HG03469 (cell line): ENCODE measurements around the gene NEK10.

Experiments
- ATAC-seq: cut with Tn5 transposase; IDR thresholded peaks from one replicate; pipeline ENCODE4 v1.9.1; 2021; ENCODE audit warnings: mild to moderate bottlenecking, moderate library complexity, moderate number of reproducible peaks; ENCODE audit not compliant: unreplicated experiment

Gene NEK10

DNA sequence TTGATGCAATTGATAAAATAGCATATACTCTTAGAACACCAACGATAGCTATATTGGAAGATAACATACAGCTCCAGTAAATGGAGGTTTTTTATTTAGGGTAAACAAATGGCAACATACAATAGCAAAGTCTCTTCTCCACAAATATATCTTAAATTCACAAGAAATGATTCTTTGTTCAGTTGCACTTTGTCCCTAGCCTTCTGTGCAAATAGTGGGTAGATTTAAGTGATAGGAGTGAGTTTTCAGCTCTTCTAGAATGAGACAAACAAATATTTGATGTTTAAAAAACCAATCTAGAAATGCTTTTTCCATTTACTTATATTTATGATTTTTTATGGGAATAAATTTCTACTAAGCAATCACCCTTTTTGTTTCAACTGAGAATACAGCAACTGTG is 253.8 kb downstream of the NEK10 start:
- ATAC-seq, result no peak

DNA sequence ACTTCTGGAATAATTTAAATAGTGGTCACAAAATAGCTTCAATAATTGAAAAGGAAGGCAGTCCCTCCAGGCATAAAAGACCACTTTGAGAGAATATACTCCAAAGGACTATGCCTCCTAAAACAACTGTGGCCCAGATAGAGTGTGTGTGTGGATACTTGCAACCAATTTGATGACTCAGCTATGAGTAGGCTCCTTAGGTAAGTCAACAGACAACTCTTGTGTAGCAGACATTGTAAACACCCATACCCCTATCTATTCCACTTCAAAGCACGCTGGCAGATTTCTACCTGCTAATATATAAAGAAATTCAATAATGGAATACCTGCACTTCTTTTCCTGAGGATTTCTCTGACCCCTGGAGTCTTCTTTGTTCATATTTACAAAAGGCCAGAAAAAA is 254.5 kb downstream of the NEK10 start:
- ATAC-seq, result no peak

DNA sequence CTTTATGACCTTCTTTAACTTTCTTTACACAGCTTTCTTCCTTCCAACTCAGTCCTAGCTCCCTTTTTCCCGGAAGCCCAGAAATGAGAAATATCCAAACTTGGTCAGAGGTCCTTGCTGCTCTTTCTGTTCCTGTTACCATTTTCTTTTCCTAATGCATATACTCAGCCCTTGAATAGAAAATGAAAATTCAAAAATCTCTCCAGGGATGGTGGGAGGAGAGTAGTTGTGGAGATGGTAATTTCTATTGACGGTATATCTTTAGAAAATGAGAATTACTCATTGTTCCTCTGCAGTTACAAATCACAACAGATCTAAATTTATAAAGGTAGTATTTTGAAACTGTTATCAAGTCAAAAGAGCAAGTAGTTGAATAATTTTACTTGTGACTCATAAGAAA is 255.1 kb downstream of the NEK10 start:
- ATAC-seq, result no peak

DNA sequence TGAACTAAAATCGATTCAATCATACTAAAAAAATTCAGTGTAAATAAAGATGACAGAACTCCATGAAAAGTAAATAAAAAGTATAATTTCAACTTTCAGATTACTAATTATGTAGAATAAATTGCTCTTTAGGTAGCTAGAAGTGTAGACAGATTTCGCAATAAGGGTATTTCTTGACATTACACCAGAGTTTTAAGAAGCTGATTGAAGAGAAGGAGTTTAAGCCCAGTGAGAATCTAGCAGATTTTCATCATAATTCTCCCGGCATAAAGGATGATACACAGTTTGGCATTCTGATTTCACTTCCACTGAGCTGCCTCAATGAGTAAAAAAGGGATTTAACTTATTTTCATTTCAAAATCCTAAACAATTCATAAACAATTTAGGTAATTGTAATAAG is 259.2 kb downstream of the NEK10 start:
- no peak for ATAC-seq

DNA sequence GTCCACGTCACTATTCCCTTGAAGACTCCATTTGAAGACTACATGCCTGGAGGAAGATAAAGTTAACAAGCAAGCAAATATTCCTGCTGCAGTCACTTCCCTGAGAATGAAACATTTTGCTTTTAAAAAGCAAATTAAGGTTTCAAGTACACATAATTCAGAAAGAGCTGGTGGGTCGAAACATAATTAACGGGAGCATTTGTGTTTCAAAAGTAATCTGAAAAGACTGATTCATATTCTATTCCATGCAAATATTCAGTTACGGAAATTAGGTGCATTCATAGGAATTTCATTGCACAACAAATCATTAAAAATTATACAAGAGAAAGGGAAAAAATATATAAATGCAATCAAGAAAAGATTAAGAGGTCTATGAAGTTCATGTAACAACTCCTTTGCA is 260.9 kb downstream of the NEK10 start:
- ATAC-seq, result no peak

DNA sequence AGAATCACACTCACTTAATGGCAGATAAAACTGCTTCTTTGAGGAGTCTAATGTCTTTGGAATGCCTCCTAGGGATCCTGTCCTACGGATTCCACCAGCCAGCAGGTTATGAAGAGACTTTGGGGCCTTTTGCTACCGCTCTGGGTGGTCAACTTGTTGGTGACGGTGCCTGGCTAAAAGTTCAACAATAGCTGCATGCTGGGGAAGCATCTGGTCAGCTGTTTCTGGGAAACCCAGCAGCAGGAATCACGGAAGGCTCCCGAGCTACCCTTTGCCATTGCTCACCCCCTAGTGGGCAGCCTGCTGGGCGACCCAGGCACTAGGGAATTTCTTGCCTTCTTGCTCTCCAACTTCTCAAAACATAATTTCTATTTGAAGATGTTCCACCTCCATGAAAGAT is 263.3 kb downstream of the NEK10 start:
- ATAC-seq, result no peak

DNA sequence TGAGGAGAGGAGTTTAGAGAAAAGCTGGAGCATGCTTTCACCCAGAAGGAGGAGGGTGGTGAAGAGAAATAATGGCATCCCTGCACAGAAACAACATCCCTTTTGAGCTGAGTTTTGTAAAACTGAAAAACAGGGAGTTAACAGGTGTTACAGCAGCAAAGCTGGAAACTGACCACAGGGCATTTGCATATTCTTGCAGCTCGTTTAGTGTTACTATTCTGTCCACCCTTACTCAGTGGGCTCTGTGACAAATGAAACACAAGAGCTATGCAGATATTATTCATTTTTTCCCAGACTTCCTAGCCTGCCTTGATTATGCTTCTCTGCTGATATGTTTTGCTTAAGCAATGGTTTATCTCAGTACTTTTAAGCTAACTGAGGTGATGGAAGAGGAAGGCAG is 272.0 kb downstream of the NEK10 start:
- ATAC-seq, result no peak

DNA sequence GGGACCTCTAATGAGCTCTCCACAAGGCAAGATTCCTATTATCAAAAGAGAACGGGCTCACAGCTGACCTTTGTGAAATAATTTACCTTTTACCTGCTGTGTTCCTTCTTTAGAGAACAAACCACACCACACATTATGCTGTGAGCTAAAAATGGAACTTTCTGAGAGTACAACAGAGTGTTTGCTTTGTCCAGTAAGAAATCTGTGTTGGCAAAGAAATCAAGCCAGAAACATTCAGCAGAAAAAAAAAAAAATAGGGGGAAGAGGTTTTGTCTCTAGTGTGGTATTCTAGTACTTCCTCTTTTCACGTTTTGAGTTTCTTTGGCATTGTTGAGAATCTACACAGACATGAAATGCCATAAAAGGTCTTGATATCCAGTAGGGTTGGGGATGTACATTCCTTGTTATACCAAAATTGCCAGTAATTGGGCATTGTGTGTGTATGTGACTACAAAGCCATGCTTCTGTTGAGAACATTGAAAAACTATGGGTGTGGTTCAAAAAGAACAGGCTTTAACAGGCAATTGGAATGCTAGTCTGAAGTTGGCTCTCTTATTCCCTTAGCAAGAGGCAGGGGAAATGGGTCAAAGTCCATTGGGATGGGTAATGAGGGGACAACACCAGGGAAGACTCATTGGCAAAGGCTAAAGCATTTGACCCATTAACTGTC is 273.5 kb downstream of the NEK10 start:
- peak; percentile 58 for ATAC-seq

DNA sequence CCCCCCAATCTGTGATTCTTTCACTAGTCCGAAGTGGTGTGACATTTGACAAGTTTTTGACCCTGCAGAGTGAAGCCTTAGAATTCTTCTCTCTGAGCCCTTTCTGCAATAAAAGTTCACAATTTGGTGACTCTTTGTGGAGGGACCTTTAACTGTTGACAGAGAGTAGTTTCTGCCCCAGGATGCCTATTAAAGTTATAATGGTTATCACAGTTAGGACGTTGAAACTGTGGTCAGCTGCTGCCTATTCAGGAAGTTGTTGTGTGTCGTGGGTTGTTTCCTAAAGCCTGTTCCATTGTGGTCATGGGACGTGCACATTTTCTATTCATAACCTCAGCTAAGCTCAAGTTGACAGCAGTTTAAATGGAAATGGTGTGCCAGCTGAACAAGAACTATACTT is 274.5 kb downstream of the NEK10 start:
- ATAC-seq, result no peak

DNA sequence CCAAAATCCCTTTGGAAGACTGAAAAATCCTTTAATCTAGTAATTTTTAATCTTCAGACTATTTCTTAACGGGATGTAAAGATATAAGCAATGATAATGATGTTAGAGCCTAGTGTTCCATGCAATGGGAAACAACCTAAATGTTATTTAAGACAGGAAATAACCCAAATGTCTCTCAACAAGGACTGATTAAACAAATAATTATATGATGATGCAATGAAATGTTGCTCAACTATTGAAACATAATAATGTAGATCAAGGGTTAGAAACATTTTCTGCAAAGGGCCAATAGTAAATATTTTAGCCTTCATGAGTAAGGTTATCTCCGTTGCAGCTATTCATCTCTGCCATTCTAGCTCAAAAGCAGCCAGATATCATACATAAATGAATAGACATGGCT is 275.4 kb downstream of the NEK10 start:
- ATAC-seq, result no peak

DNA sequence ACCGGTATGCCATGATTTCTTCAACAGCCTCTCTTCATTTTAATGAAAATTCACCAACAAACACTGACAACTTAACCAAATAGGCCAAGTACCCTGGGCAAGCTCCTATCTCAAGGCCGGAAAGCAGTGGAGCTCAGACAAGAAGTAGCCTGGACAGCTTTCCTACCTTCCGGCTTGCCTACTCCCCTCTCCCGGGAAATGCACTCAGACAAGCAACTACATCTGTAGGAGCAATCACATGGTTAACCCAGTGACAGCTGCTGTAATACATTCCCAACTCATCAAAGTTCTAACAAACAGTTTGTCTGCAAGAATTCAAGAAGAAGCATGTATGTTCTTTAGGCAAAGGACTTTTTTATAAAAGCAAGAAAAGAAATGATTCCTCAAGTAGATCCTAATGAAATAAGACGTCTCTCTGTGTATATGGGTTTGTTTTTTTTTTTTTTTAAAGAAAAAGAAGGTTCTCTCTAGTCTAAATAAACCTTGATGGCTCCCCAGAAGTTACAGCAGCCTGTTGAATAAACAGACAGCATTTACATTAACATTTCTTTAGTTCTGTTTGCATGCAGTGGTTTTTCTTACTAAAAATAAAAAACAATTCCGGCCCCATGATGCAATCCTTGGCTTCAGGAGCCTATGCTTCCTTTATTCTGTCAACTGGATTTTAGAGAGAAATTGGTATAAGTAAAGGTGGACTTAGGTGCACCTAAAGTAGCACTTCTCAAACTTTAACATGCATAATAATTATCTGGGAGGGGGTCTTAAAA is 278.7 kb downstream of the NEK10 start:
- no peak for ATAC-seq

DNA sequence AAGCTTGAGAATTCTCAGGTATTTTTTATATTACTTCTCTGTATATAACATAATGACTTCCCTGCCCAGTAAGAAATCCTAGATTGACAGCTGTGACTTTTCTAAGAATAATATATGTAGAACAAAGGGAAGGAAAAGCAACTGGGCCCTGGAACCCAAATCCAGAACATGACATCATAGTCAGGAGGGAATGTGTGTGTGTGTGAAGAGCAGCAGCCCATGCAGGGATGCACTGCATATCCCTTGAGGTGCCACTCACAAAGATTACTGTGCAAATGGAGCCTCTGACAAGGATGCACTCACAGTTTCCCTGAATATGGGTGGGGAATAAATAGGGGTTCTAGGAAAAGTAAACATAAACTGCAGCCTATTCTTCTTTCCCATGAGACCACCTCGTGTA is 279.5 kb downstream of the NEK10 start:
- ATAC-seq, result no peak

DNA sequence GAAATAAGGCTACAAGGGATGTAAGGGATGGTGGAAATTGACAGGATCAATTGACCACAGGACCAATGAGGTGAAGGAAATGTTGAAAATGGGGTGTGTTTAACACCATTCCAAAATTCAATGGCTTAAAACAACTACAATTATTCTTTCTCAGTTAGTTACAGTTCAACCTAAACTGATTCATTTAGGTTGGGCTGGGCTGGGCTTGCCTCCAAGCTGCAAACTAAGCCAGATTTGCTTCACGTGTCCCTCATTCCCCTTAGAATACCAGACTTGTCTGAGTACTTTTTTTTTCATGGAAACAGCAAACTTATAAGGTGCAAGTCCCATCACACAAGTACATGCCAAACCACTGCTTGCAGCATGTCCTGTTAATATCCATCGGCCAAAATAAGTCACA is 280.1 kb downstream of the NEK10 start:
- ATAC-seq, result no peak

DNA sequence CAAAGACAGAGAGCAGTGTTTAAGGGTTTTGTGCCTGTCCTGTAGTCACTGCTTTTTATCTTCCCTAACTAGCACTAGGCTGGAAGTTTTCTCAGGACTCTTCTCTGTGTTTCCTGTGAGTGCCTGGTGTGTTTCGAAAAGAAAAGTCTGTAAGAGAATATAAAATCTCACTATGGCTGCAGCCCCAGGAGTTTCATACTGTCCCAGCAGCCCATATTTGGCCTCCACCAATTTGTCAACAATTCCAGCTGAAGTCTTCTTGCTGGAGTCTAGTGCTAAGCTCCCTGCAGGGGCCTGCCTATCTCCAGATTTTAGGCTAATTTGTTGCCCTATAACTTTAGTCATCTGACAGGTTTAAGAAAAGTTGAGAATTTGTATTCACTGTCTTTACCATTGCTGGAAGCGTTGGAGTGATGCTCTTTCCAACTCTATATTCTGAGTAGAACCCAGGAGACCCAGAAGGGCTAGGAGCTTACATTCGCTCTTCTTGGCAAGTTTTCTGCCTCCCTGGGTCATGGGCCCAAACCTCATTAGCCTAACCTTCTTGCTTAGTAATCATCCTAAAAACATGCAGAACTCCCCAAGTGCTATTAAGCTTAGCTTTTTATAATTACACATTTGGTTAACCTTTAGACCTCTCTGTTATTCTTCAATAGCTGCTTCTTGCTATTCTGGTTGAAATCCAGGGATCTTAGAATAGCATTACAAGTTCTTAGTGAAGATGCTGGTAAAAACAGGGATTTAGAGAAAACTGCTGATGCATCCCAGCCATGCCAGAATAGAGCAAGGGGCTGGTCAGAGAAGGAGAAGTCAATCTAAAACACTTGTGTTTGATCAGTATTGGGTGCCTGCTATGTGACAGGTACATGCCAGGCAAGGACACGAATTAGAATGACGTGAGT is 283.1 kb downstream of the NEK10 start:
- ATAC-seq, result no peak

DNA sequence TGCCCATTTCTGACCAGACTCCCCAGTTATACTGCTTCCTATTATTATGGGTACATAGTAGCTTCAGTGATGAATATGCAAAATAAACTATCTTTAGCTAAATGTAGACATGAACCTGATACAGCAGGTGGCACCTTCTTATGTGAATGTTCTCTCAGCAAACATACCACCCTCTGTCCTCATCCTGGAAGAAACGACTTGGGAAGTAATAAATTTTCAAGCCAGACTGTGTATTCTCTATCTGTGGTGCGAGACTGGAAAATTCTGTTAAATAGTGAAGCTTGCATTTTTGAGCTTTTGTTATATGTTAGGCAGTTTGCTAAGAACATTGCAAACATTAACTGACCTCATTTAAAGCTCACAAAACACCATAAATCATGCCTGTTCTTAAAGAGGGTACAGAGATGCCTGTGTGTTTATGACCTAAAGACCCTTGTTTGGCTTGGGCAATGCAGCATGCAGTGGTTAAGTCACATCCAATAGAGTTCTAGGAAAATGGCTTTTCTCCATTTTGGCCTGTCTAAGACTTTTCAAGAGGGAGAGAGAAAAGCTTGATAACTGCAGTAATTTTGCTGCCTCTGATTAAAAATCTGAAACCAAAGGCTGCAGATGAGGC is 287.1 kb downstream of the NEK10 start:
- no peak for ATAC-seq

DNA sequence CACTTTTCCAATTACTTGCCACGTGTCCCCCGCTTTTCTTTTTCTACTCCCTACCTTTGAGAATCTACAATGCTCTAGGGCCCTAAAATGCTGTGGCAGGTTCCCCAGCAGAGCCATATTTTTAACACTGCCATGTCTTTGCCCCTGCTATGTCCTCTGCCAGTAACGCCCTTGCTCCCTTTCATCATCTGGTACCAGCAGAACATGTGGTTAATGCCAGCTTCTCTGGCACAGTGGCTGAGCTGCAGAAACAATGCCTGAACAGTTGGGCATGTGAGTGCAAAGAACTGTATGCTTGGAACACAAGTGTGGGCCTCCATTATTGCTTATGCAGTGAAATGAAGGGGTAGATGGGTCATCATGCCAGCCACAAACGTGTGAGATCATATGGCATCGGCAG is 287.6 kb downstream of the NEK10 start:
- no peak for ATAC-seq

DNA sequence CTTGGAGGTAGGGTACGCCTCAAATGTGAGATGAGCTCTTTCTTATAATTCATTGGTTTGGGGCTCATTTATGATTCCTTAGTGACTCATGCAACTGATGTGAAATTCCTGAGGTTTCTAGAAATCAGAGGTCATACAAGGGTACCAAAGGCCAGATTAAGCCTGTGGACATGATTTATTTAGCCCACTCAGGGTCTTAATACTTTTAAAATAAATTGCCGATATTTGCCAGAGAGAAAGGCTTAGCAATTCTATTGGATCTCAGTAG is 289.0 kb downstream of the NEK10 start:
- ATAC-seq, result no peak

DNA sequence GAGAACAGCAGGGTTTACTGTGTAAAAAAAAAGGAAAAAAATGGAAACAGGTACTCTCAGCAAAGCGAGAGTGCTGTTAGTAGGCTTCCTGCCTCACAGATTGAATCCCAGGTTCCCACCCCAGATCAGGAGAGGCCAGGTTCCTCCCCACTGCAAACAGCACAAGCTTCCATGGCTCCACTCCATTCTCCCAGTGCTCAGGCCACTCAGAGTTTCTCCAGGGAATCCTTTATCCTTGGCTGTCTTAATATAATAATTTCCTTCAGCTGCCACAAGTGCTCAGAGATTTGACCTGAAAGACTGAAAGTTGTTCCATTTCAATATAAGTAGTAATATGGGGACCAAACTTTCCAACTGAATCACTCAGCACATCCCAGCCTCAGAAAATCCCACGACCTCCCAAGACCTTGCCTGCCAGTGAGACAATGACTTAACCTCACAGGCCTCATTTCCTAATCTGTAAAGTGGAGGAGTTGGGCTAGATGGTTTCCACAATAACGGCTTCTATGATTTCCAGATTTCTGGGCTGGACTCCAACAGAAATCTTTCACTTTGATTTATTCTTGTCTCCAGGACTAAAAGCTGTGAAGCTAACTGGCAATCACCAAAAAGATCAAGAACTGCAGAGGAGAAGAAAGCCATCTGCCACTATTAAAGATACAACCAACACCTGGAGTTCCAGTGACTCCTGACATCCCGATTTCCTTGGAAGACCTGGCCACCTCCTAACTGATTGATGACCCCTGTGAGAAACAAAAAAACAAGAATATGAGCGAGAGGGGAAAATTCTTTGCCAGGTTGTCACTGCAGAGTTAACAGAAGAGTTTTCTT is 289.5 kb downstream of the NEK10 start:
- no peak for ATAC-seq

DNA sequence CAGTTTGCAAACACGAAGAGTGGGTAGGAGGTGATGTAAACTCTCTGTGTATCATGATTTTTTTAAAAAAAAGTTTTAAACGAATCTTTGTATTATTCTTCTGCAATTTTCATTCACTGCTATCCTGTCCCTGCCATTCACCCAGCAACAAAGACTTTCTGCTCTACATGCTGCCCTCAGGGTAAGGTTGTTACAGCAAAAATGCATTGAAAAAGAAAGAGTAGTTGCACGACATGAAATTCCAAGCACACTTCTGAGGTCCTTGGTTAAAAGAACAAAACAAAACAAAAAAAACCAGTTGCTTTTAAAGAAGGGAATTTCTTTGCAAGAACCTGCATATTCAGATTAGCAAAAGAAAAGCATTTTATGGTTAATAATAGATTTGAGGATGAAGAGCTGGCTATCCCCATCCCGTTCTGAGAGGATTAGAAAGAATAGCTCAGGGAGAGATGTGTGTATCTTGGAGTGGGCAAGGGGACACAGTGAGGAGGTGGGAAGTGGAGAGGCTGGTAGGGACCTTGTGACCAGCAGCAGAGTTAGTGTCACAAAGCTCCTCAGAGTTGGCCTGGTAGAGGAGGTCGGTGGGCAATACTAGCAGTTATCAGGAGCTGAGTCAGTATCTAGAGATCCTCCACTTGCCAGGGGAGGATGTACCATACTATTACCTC is 290.8 kb downstream of the NEK10 start:
- ATAC-seq, result no peak
